ENCODE results near the gene USP33.
"Not testable (repeated sequence)": the region's sequence is repeated elsewhere in the genome, so short reads cannot be mapped to it uniquely, and the experiment has no call there.

Gene USP33

DNA sequence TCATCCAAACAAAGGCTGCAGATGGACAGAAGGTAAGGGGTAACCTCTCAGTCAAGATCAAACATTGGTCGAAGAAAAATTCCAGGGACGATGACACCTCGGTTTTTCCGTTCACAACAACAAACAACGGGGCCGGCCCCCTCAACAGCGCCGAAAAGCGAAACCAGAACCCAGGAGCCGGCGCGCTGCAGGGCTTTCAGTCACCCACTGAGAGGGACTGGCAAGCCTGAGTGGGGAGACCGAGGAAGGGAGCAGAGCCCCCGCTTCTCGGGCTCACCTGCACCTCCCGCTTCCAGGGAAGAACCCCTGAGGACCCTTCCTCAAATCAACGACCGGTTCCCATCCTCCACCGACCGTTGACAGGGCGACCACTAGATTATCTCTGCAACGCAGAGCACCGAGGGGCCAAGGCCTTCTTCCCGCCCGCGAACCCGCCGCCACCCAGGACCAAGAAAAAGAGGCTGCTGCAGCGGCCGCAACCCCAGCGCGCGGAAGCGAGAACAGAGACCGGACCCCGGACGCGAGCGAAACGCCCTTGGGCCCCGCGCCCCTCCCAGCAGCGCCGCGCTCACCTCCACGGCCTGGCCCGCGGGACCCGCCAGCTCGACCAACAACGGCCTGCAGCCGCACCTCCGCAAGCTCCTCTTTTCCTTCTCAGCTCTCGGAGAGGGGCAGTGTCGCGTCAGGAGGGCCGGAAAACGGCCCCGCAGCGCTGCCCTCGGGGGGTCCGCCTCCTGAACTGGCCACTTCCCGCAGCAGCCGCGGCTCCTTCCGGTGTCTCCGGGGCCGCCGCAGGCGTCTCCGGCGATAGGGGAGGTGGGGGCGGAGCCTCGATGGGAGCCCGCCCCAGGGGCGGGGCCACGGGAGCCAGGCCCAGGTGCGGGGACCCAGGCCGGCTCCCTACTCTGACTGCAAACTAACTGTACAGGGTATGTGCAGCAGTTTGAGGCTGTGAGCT, at the start of gene USP33:
Gene USP33, minus strand, starts transcription at position 782 of the 958 bp plus-strand sequence. CDS start 18,155 bp downstream, outside the sequence.
- DNase-seq (ENCODE audit: low spot score), result peak; percentile 91
- no peak for TF ChIP-seq CTCF (IDR thresholded peaks at IDR 0.05; ENCODE audit: extremely low read depth, insufficient read depth, missing control alignments)
- in situ Hi-C loops (cut with MboI; ENCODE audit: low pct_unique_long_range_greater_than_20kb, low sequenced_read_pairs, unreplicated experiment), result no loop called here

GRCh38 chr1:77803371-77803770, 43.7 kb upstream of the USP33 start:
- TF ChIP-seq CTCF (IDR thresholded peaks at IDR 0.05; ENCODE audit: extremely low read depth, insufficient read depth, missing control alignments), result no peak
- in situ Hi-C loops (cut with MboI; ENCODE audit: low pct_unique_long_range_greater_than_20kb, low sequenced_read_pairs, unreplicated experiment), result no loop called here
- no peak for DNase-seq (ENCODE audit: low spot score)

DNA sequence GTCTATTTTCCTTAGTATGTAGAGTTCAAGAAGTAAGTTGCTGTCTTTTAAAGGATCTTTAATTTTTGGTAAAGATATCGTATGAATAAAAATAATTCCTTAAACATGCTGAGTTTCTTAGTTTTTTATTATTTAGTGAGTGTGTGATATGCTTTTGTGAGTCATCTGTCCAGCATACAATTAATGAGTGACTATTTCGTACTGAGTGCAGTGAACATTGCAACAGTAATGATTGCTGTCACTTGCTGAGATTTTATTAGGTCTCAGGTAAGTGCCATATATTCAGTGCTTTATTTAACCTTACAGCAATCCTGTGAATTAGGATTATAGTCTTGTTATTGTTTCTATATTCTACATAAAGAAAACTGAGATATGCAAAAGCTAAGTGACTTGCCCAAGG, 42.4 kb upstream of the USP33 start:
- in situ Hi-C loops (cut with MboI; ENCODE audit: low pct_unique_long_range_greater_than_20kb, low sequenced_read_pairs, unreplicated experiment), result no loop called here
- DNase-seq (ENCODE audit: low spot score), result no peak
- TF ChIP-seq CTCF (IDR thresholded peaks at IDR 0.05; ENCODE audit: extremely low read depth, insufficient read depth, missing control alignments), result no peak

DNA sequence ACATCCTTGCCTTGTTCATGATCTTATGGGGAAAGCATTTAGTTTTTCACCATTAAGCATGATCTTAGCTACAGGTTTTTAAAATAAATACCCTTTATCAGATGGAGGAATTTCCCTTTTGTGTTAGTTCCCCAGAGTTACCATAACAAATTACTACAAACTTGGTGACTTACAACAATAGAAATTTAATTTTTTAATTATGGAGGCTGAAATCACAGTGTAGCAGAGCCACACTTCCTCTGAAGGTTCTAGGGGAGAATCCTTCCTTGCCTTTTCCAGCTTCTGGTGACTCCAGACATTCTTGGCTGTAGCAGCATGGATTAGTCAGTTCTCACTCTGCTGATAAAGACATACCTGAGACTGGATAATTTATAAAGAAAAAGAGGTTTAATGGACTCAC, 38.3 kb upstream of the USP33 start:
- in situ Hi-C loops (cut with MboI; ENCODE audit: low pct_unique_long_range_greater_than_20kb, low sequenced_read_pairs, unreplicated experiment), result no loop called here
- no peak for DNase-seq (ENCODE audit: low spot score)
- TF ChIP-seq CTCF (IDR thresholded peaks at IDR 0.05; ENCODE audit: extremely low read depth, insufficient read depth, missing control alignments), result no peak

GRCh38 chr1:77796695-77797405, 37.2 kb upstream of the USP33 start:
- no peak for TF ChIP-seq CTCF (IDR thresholded peaks at IDR 0.05; ENCODE audit: extremely low read depth, insufficient read depth, missing control alignments)
- DNase-seq (ENCODE audit: low spot score), result no peak
- in situ Hi-C loops (cut with MboI; ENCODE audit: low pct_unique_long_range_greater_than_20kb, low sequenced_read_pairs, unreplicated experiment), result no loop called here

GRCh38 chr1:77794550-77794949, 34.9 kb upstream of the USP33 start:
- DNase-seq (ENCODE audit: low spot score), result no peak
- TF ChIP-seq CTCF (IDR thresholded peaks at IDR 0.05; ENCODE audit: extremely low read depth, insufficient read depth, missing control alignments), result no peak
- in situ Hi-C loops (cut with MboI; ENCODE audit: low pct_unique_long_range_greater_than_20kb, low sequenced_read_pairs, unreplicated experiment), result no loop called here

DNA sequence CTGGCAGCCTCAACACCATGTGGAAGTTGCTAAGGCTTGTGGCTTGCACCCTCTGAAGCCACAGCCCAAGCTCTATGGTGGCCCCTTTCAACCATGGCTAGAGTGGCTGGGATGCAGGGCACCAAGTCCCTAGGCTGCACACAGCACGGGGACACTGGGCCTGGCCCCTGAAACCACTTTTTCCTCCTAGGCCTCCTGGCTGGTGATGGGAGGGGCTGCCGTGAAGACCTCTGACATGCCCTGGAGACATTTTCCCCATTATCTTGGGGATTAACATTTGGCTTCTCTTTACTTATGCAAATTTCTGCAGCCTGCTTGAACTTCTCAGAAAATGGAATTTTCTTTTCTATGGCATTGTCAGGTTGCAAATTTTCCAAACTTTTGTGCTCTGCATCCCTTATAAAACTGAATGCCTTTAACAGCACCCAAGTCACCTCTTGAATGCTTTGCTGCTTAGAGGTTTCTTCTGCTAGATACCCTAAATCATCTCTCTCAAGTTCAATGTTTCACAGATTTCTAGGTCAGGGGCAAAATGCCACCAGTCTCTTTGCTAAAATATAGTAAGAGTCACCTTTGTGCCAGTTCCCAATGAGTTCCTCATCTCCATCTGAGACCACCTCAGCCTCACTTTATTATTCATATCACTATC, 26.6 kb upstream of the USP33 start:
- in situ Hi-C loops (cut with MboI; ENCODE audit: low pct_unique_long_range_greater_than_20kb, low sequenced_read_pairs, unreplicated experiment); DNase-seq (ENCODE audit: low spot score): not testable (repeated sequence)

Measured in GM13977 (cell line).